Measurements from ENCODE around the gene TSFM. TPM values are rescaled to one million over a fixed set of nuclear protein-coding genes. Genes with fewer than 3 reads are reported as not detected.

The TSFM gene
- total and polyA plus RNA-seq, 2 of the 13 experiments (the other 11 are each of a cell fraction or from before 2014, with no cell fraction given) = 29.8 to 68.3 TPM

DNA sequence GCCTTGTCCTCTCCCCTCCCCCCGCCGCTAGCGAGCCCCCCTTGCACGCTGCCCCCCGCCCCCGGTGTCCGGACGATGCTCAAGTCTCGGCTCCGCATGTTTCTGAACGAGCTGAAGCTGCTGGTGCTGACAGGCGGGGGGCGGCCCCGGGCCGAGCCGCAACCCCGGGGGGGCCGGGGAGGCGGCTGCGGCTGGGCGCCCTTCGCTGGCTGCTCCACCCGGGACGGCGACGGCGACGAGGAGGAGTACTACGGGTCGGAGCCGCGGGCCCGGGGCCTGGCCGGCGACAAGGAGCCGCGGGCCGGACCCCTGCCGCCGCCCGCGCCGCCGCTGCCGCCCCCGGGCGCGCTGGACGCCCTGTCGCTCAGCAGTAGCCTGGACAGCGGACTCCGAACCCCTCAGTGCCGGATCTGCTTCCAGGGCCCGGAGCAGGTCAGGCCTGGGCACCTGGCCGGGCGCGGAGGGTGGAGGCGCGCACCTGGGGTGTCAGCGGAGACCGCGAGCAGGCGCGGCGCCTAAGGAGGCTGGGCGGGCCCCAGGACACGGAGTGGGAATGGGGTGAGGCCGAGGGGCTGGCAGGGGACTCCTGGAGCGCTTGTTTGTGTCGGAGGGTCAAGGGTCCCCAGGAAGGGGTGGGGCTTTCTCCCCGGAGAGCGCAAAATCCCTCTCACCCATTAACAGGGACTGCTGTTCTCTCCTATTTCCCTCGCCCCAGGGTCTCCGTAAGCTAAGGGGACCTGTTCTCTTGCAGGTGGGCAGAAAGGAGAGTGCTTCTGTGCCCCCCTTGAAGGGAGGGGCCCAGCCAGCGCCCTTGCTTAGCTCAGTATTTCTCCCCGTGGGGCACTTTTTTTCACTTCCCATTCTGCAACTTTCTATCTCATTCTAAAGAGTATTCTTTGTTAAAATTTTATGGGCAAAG lies 26.9 kb upstream of the TSFM start (continued):
- TF ChIP-seq HNF1B (CRISPR knock-in tag; IDR thresholded peaks at IDR 0.05) (peak; percentile 61; the same call in 1 of the 2 replicates), GABPA (IDR thresholded peaks at IDR 0.05; ENCODE audit: low read depth, low read length) (peak; percentile 24; the same call in 1 of the 2 replicates), GABPA (CRISPR knock-in tag; IDR thresholded peaks at IDR 0.05; ENCODE audit: low read depth) (peak; percentile 15; the same call in 1 of the 2 replicates), ZNF430 (CRISPR knock-in tag; IDR thresholded peaks at IDR 0.05) (peak; percentile 55; the same call in 1 of the 2 replicates), ZMYM3 (CRISPR knock-in tag; IDR thresholded peaks at IDR 0.05) (no peak), ZFP62 (CRISPR knock-in tag; IDR thresholded peaks at IDR 0.05) (no peak), ZNF253 (CRISPR knock-in tag; IDR thresholded peaks at IDR 0.05; ENCODE audit: borderline replicate concordance) (no peak), FOXK2 (IDR thresholded peaks at IDR 0.05) (no peak), PAX8 (CRISPR knock-in tag; IDR thresholded peaks at IDR 0.05; ENCODE audit: borderline replicate concordance) (no peak), GATAD1 (CRISPR knock-in tag; IDR thresholded peaks at IDR 0.05) (0 out of 2 replicates have a peak, but pooled peaks have one; percentile 32), POLR2AphosphoS5 (IDR thresholded peaks at IDR 0.05; ENCODE audit: low read depth, low read length) (peak; percentile 63), HDAC2 (CRISPR knock-in tag; IDR thresholded peaks at IDR 0.05) (peak; percentile 63), PHF20 (CRISPR knock-in tag; IDR thresholded peaks at IDR 0.05) (peak; percentile 49), KLF16 (CRISPR knock-in tag; IDR thresholded peaks at IDR 0.05) (0 out of 4 replicates have a peak, but pooled peaks of 1 of the 2 experiments have one; percentile 25), FOXA3 (CRISPR knock-in tag; IDR thresholded peaks at IDR 0.05) (0 out of 2 replicates have a peak, but pooled peaks have one; percentile 8), AHR (CRISPR knock-in tag; IDR thresholded peaks at IDR 0.05) (peak; percentile 41; the same call in 1 of the 2 replicates), ZNF772 (CRISPR knock-in tag; IDR thresholded peaks at IDR 0.05) (0 out of 2 replicates have a peak, but pooled peaks have one; percentile 83), PHF8 (CRISPR knock-in tag; IDR thresholded peaks at IDR 0.05) (peak; percentile 86), ZNF605 (CRISPR knock-in tag; IDR thresholded peaks at IDR 0.05) (peak; percentile 38; the same call in 1 of the 2 replicates), NFKB2 (CRISPR knock-in tag; IDR thresholded peaks at IDR 0.05; ENCODE audit: borderline replicate concordance) (peak; percentile 81; the same call in 1 of the 2 replicates), PRDM15 (CRISPR knock-in tag; IDR thresholded peaks at IDR 0.05) (0 out of 2 replicates have a peak, but pooled peaks have one; percentile 42), RXRB (CRISPR knock-in tag; IDR thresholded peaks at IDR 0.05; ENCODE audit: borderline replicate concordance) (peak; percentile 43)
- TF ChIP-seq, protein P1, sequence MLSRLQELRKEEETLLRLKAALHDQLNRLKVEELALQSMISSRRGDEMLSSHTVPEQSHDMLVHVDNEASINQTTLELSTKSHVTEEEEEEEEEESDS (CRISPR knock-in tag; IDR thresholded peaks at IDR 0.05; ENCODE audit: borderline replicate concordance) = no peak
- TF ChIP-seq, protein P2, sequence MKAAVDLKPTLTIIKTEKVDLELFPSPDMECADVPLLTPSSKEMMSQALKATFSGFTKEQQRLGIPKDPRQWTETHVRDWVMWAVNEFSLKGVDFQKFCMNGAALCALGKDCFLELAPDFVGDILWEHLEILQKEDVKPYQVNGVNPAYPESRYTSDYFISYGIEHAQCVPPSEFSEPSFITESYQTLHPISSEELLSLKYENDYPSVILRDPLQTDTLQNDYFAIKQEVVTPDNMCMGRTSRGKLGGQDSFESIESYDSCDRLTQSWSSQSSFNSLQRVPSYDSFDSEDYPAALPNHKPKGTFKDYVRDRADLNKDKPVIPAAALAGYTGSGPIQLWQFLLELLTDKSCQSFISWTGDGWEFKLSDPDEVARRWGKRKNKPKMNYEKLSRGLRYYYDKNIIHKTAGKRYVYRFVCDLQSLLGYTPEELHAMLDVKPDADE (CRISPR knock-in tag; IDR thresholded peaks at IDR 0.05) = 0 out of 2 replicates have a peak, but pooled peaks have one; percentile 40
